CD4-positive, alpha-beta T cell treated with Interleukin-17A for 1 hour (primary cell): Measurements from ENCODE around the gene CCDC174.

Source experiments
- DNase-seq: peaks from one replicate; pipeline ENCODE4 v3.0.0-alpha.2; 2020

CCDC174 gene

GRCh38 chr3:14706096-14706495, 54.5 kb downstream of the CCDC174 start:
- no peak for DNase-seq

- DNase-seq = no peak
Observed at GRCh38 chr3:14716591-14716990, 65.0 kb downstream of the CCDC174 start.

- DNase-seq = no peak
Observed at GRCh38 chr3:14717307-14717706, 65.7 kb downstream of the CCDC174 start.

- DNase-seq = no peak
Observed at GRCh38 chr3:14718539-14718938, 67.0 kb downstream of the CCDC174 start.

- DNase-seq = no peak
Observed at GRCh38 chr3:14719006-14719405, 67.4 kb downstream of the CCDC174 start.

- no peak for DNase-seq
Observed at GRCh38 chr3:14721126-14721864, 69.7 kb downstream of the CCDC174 start.
